A204.1 (cell line): ENCODE data around the gene VAT1L.

ENCODE experiments used
- FAIRE-seq: peaks from 2 replicates; lab custom pipeline; 2012; peaks lifted over from hg19 to GRCh38; lab: Jason Lieb, UNC

VAT1L gene

DNA sequence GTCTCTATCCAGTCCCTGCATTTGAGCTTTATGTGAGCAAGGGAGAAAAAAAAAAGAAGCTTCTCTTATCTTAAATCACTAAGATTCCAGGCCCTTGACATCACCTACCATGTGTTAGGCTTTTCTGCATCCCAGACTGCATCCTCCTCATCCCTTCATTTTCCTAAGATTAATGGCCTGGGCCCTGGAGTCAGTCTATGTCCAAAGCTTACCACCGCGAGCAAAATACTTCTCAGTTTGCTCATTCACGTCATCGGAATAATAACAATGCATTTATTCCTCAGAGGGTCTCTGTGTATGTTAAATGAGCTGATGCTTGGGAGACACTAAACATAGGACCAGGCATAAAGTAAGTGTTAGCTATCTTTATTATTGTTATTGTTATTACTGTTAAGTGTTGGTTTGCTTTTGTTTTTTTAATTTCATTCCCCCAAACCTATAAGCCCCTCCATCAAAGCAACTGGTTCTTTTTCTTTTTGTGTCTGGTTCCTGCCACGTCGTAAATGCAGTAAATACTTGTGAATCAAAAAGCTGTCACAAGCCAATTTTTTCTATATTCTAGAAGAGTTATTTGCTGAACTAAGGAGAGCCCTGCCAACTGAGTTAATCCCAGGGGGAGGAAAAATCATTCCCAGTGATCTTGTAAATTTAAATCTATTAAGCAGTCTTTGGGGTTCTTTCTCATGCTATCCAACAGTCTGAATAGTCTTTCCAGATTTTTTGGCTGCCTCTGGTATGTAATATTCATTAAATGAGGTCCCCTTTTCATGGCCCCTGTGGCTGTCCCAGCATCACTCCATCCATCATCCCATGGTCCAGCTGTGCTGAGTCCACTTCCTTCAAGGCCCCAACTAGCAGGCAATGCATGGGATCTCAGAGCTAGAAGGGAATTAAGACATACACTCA is 46.5 kb downstream of the VAT1L start:
- FAIRE-seq = no peak

DNA sequence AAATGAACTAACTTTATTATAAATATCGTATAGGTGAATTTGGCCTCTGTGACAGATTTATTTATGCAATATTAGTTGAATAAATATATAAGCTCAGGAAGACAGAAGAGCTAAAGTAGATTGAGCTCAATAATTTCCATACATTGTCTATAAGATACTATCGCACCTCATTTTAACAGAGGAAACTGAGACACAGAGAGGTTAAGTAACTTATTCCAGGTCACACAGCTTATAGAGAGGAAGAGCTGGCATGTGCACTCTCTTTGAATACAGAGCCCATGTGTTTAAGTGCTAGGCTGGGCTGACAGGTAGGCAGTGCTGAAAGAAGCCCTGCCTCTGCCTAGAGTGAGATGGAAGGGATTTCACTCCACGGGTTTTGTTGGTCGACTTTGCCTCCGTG is 48.4 kb downstream of the VAT1L start:
- FAIRE-seq = no peak

DNA sequence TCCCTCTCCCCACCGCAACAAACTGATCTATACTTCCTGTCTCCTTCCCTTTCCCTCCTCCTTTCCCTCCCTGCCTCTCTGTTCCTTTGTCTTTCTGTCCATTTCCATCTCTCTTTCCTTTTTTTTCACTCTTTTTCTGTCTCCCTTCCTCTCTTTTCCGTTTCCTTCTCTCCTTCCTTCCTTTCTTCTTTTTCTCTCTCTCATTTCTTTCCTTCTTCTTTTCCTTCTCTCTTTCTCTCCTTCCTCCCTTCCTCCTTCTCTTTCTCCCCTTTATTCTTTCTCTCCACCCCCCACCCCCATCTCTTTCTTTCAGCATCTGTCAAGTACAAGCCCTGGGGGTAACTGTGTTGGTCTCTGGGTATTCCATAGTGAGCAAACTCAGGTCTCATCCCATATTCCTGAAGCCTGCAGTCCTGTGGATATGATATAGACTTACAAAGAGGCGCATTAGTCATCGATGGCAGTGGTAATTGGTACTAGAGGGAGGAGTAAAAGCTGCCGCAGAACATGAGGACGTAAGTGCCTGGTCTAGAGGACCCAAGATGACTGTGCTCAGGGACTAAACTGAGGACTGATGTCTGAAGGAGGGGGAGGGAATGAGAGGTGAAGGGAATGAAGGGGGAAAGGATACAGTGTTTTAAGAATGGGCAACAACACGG is 50.4 kb downstream of the VAT1L start:
- no peak for FAIRE-seq

DNA sequence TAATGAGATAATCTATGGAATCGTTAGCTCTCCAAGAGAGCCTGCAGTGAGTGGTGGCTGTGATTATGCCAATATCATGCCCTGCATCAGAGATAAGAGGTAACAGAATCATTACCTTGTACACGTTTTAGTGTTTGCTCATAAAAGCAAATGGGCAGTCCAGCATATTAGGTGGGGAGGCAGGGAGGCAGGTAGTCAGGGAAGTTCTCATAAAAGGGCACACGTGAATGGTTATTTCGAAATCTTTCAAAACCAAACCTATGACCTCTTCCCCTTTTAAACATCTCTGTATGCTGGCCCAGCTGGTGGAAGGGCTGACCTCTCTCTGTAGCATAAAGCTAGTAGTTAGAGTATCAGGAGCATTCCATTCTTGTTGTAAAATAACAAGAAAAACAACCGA is 51.7 kb downstream of the VAT1L start:
- FAIRE-seq = no peak

DNA sequence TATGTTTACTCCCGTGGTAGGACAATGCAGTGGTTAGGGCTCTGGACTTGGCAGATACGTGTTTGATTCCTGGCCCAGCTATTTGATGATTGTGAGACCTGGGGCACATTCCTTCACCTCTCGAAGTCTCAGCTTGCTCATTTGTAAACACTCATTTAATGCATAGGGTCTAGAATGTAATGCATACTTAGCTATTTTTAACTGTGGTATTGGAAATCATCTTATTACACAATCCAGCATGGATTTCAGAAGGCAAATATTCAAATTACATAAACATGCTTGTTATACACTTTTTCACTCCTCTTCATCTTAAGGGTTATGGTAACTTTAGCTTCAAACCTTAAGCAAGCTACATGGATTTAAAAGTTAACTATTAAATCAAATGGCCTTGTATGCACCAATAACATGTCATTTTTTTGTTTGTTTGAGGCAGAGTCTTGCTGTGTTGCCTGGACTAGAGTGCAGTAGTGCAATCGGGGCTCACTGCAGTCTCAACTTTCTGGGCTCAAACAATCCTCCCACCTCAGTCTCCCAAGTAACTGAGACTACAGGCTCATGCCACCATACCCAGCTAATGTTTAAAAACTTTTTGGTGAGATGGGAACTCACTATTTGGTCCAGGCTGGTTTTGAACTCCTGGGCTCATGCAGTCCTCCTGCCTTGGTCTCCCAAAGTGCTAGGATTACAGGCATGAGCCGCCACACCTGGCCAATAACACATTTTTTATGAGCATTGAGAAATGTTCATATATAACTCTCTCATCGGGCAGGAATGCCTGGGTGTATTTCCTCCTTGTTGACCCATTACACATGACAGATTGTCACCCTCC is 52.5 kb downstream of the VAT1L start:
- FAIRE-seq = no peak

DNA sequence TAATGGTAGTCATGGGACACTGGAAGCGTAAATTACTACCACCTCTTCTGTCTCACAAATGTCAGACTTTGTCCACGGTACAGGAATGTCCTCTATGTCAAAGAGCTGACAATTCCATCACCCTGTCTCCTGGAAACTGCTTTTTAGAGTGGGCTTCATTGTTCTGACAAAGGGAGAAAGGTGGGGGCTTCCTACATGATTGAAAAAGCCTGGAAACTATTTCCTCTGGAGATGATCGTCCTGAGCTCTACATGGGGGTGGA is 53.1 kb downstream of the VAT1L start:
- FAIRE-seq = no peak

DNA sequence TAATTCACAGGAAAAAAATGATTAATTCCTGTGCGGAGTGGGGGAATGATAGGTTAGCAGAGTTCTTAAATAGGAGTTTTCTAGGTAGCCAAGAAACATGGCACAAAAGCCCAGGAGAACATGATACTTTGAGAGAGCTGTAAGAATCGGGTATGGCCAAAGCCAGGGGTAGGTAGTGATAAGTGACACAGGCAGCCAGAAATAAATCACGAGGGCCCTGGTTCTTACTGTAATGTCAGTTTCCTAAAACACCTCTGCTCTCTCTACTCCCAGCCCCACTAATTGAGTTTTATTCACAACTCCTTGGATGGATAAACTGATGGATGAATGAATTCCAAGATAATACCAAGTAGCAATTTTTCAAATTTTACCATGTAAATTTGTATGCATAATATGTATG is 54.1 kb downstream of the VAT1L start:
- no peak for FAIRE-seq

DNA sequence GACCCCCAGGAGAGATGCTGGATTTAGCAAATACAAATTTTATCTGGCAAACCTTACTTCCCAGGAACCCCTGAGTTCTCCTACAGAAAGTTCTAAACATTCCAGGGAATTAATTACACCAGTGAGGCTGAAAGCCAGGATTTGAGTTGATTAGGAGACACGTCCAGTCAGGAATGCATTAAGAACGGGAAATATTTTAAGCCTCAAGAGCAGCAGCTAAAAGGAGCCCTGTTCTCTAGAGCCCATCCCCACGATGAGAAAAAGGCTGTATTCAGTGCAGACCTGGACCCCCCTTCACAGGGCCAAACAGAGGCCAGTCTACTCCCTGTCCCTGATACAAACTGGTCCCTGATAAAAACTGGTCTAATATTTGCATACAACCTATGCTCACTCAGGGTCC is 55.0 kb downstream of the VAT1L start:
- FAIRE-seq = no peak

DNA sequence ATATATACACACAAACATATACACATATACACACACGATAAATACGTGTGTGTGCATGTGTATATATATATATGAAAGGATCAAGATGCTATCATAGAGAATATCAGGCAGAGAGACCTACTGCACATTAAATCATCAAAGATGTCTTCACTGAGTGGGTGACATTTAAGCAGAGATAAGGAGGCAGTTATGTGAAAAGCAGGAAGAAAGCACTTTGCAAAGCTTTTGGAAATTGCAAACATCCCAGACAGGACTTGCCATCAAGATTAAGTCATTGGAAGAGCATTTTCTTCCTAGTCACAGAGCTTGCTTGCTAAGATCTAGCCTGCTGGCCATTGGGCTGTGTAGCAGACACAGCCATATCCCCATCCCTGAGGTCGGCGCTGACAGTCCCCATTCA is 56.4 kb downstream of the VAT1L start:
- no peak for FAIRE-seq

DNA sequence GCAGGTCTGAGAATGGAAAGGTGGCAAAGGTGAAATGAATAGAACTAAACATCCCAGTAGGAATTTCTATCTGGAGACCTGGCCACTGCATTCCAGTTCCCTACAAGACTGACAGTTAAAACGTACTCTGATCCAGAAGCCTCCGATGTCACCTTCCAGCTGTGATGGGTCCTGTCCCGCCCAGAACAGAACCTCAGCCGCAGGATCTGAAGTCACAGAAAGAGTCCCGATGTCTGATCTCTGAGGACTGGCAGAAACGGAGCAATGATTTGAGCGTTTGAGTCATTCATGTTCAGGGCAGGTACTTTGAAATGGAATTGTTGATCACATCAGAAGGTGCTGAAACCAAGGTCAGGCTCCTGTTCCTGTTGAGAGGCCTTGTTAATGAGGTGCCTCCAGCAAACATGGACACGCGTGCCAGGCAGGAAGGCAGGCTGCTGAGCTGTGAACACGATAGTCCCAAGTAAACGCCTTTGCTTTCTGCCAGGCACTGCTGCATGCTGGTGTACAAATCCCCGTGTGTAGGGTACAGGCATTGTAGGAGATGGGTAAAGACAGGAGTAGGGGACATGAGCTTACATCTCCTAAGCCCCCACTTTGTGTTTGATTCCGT is 61.4 kb downstream of the VAT1L start:
- no peak for FAIRE-seq

DNA sequence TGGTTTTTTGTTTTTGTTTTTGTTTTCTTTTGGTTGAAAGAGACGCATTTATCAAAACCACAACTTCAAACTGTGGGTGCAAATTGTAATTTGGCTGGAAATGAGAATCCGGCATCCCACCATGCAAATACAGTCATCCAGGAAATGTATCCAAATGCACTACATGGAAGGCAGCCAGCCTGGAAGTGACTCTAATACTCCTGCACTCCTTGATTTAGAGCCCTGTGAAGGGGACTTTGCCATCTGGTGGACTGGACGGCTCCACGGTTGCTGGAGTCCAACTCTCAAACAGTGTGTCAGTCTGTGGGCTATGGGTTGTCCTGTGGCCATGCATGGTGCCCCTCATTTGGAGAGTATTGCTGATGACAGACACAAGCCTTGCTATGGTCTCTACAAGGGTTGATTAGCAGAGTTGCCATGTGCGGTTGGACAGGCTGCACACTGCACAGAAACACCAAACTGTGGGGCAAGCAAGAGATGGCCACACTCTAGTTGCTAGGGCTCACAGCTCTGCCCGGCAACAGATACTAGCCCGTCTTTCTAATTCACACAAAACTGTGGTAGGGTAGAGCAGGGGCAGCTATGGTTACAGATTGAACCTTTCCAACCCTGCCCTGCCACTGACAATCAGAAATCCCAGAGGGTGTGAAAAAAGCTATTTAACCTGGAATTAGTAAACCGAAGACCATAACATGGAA is 62.4 kb downstream of the VAT1L start:
- FAIRE-seq = no peak

DNA sequence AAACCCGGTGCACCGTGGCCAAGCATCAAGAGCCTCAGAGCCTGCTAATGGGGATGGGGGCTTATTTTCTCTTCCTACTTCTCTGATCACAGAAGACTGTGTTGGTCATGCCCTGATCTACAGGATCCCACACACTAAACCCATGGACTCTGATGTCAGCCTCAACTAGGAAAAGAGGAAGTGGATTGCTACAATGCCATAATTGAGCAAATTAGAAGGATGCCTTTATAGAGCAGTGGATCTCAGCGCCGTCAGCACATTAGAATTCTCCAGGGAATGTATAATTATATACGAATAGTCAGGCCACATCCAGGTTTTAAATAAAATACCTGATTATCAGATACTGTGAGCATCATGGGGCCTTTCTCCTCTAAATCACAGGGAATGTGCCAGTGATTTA is 64.8 kb downstream of the VAT1L start:
- FAIRE-seq = no peak

DNA sequence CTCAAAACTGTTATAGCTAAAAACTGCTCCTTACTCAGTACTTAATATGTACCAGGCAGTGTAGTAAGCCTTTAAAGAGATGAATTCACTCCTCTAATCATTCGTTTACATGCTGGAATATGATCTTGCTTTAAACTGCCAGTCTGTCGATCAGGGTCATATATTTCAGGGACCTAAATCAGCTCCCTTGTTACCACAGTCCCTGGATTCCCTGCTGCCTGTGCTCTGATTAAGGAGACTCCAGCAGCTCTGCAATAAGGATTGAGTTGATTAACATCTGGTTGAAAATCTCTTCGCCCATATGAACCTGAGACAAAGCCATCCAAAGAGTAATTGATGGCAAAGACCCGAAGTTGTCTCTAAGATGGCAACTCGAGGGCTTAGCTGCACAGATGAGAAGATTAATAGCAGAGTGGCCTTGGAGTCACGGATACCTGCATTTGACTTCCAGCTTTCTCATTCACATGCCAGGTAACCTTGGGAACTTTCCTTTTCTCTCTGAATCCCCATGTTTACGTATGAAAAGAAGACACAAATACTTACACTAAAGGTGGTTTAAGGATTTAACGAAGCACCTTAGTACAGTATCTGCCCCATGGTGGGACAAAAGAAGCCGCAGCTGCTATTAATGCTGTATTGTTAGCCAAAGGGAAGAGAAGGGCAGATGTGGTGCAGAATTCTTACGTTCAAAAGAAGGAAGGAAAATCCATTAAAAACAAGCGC is 68.2 kb downstream of the VAT1L start:
- FAIRE-seq = no peak

DNA sequence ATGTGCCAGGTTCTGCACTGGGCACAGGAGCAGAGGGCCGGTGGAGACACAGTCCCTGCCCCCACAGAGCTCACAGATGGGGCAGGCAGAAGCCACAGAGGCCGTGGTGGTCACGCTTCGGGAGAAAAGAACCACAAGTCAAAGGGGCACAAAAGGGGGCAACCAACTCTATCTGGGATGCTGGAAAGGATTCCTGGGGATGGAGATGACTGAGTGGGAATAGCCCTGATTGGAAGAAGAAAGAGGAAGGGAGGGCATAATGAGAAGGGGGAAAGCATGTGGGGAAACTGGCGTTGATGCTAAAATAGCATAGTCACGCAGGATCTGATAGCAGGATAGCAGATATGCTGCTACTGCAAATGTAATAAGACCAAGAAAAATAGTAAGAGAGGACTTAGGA is 69.7 kb downstream of the VAT1L start:
- no peak for FAIRE-seq

DNA sequence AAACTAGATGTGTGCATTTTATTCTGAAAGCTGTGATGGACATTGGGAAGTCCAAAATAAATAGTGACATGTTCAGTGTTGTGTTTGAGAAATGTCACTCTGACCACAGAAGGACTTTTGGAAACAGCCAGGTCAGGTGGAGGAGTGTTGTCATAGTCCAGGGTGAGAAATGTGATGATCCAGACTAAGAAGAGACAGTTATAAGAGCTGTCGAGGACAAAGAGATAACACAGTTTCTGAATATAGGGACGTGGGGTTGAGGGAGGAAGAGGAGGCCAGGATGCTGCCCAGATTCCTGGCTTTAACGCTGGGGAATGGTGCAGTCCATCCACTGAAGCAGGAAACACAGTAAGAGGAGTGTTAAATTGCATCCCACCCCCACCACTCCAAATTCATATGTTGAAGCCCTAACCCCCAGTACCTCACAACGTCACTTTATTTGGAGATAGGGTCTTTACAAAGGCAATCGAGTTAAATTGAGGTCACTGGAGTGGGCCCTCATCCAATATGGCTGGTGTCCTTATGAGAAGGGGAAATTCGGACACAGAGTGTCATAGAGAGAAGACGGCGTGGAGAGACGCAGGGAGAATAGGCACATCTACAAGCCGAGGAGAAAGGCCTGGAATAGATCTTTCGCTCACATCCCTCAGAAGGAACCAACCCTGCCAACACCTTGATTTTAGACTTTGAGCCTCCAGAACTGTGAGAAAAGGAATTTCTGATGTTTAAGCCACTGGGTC is 71.3 kb downstream of the VAT1L start:
- FAIRE-seq = no peak

DNA sequence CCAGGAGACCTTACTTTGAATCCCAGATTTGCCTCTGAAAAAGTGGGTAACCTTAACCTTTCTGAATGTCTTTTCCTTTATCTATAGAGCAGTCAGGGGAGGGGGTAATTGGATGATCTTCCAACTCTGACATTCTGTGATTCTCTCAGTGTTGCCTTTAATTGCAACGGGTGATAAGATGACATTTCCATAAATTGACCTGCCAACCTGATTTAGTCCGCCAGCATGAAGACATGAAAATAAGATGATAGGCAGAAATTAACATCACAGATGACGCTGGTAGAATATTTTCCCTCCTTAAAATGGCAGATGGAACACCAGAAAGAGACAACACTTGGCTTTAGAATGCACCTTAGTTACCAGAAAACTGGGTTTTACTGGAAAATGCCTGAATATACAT is 72.6 kb downstream of the VAT1L start:
- FAIRE-seq = no peak

DNA sequence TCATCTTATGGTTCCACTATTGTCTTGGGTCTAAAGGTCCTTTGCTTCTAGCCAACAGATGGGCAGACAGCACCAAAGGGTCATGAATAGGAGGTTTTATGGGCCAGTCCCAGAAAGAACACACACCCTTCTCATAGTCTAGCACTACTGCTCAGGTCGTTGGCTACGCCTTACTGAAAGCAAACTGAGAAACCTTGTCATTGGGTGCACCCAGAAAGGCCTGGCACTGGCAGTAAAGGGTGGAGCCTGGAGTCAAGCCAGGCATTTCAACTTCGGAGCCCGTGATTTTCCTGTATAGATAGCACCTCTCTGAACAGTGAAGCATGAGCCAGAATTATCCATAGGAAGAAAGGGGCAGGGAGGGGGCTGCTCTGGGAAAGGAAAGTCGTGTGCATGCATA is 74.9 kb downstream of the VAT1L start:
- no peak for FAIRE-seq

DNA sequence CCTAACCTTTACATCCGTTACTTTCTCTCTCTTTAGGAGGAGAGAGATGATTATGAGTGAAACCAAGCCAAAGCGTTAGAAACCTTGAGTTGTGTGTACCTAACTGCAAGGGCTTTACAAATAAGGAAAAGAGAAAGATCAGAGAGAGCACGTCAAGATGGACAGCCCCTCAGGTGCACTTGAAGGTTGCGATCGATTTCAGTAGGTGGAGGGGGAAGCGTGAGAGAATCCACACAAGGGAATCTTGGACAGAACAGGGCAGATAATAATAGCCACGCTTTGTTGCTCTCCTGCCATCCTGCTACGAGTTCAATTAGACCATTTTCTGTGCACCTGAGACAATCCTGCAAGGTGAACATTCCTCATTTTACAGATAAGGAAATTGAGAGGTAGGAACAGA is 78.4 kb downstream of the VAT1L start:
- no peak for FAIRE-seq

DNA sequence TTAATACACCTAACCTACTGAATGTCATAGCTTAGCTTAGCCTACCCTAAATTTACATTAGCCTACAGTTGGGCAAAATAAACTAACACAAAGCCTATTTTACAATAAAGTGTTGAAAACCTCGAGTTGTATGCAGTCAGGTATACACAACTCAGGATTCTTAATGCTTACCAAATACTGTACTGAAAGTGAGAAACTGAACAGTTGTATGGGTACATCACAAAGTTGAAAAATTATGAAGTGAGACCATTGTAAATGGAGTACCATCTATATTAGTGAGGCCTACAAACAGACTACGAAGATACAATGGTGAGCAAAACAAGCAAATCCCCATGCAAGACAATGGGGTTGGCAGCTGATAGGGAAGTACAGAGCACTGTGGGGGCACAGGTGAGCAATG is 79.7 kb downstream of the VAT1L start:
- no peak for FAIRE-seq

DNA sequence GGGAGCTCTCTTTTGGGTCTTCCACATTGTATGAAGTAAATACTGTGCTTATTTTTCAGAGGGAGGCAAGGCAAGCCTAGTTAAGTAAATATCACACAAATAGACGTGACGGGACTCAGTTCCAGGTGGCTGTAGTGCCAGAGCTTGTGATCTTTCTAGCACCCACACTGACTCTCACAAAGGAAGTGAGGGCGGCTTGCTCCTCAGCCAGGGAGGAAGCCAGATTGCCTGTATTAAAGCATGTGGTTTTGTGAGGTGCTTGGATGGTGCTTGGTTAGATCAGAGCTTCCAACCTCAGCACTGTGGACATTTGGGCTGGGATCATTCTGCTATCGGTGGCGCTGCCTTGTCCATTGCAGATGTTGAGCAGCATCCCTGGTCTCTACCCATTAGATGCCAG is 80.1 kb downstream of the VAT1L start:
- no peak for FAIRE-seq
